IgD-negative memory B cell (primary cell): ENCODE data around the gene RTKN2. TPM values are rescaled to one million over a fixed set of nuclear protein-coding genes. Genes with fewer than 3 reads are reported as not detected.
A peak's percentile ranks its signal among the peaks of the same experiment; 100 is the strongest.

Experiments used
- H3K27ac Mint-ChIP-seq, 3 donors: one replicate each; pipeline ENCODE4 v1.8.0; 2020 to 2022; ENCODE audit warnings: mild to moderate bottlenecking in 3 of 3, mixed read lengths in 3 of 3, moderate library complexity in 1 of 3
- H3K27me3 Mint-ChIP-seq: one replicate; pipeline ENCODE4 v1.8.0; 2021; ENCODE audit warnings: mixed read lengths
- H3K36me3 Mint-ChIP-seq: one replicate; pipeline ENCODE4 v1.8.0; 2020; ENCODE audit warnings: mild to moderate bottlenecking, mixed read lengths
- H3K4me1 Mint-ChIP-seq, 3 donors: one replicate each; pipeline ENCODE4 v1.8.0; 2020 to 2022; ENCODE audit warnings: mixed read lengths in 3 of 3, mild to moderate bottlenecking in 1 of 3
- H3K4me3 Mint-ChIP-seq, 4 donors: one replicate each; pipeline ENCODE4 v1.8.0; 2020 to 2022; ENCODE audit warnings: mild to moderate bottlenecking in 4 of 4, mixed read lengths in 4 of 4, moderate library complexity in 3 of 4
- H3K9me3 Mint-ChIP-seq, 3 donors: one replicate each; pipeline ENCODE4 v1.8.0; 2020 to 2021; ENCODE audit warnings: mixed read lengths in 3 of 3, mild to moderate bottlenecking in 1 of 3
- polyA plus RNA-seq: library from polyadenylated mRNA; unstranded; fragments of 300-500 nt; fragmentation: Illumina TruSeq; gene quantifications from one replicate; pipeline ENCODE4 v1.2.3, GENCODE V29; 2021

Gene RTKN2
- polyA plus RNA-seq, 1 donor from 2014 or later: 0.05 TPM

GRCh38 chr10:62268027-62268398 lies 631 bp downstream of the RTKN2 start:
- peaks cover 2% of the 10 kb centered on the region for H3K36me3 Mint-ChIP-seq
- peaks cover 4 to 12% (median 10%) of the 10 kb centered on the region in 3 donors for H3K4me1 Mint-ChIP-seq
- peaks cover 23% of the 10 kb centered on the region for H3K27me3 Mint-ChIP-seq
- no peaks in the 10 kb centered on the region for H3K9me3 Mint-ChIP-seq
- no peak overlapping the region for H3K27ac Mint-ChIP-seq
- peak overlapping the region; percentile 35 to 92 (median 88) for H3K4me3 Mint-ChIP-seq

- H3K27ac Mint-ChIP-seq: no peak overlapping the region
- no peaks in the 10 kb centered on the region for H3K9me3 Mint-ChIP-seq
- peaks cover 23% of the 10 kb centered on the region for H3K27me3 Mint-ChIP-seq
- peaks cover 2% of the 10 kb centered on the region for H3K36me3 Mint-ChIP-seq
- peaks cover 4 to 12% (median 10%) of the 10 kb centered on the region in 3 donors for H3K4me1 Mint-ChIP-seq
- H3K4me3 Mint-ChIP-seq: peak overlapping the region in 1 of 4 donors; percentile 35
These were observed 2.0 kb downstream of the RTKN2 start for GRCh38 chr10:62266611-62267010.

- Mint-ChIP-seq H3K4me3 (peak overlapping the region in 1 of 4 donors; percentile 53), H3K36me3 (peaks cover 2% of the 10 kb centered on the region), H3K27me3 (peaks cover 23% of the 10 kb centered on the region), H3K4me1 (peaks cover 4 to 12% (median 10%) of the 10 kb centered on the region in 3 donors), H3K27ac (no peak overlapping the region), H3K9me3 (no peaks in the 10 kb centered on the region)
These were observed 2.5 kb downstream of the RTKN2 start for GRCh38 chr10:62266147-62266546.

GRCh38 chr10:62264702-62265436 lies 3.8 kb downstream of the RTKN2 start:
- peak overlapping the region in 1 of 4 donors; percentile 48 for H3K4me3 Mint-ChIP-seq
- H3K9me3 Mint-ChIP-seq: no peaks in the 10 kb centered on the region
- H3K36me3 Mint-ChIP-seq: peaks cover 2% of the 10 kb centered on the region
- H3K27me3 Mint-ChIP-seq: peaks cover 20% of the 10 kb centered on the region
- H3K27ac Mint-ChIP-seq: no peak overlapping the region
- peaks cover 4 to 12% (median 10%) of the 10 kb centered on the region in 3 donors for H3K4me1 Mint-ChIP-seq

GRCh38 chr10:62264126-62264525 lies 4.5 kb downstream of the RTKN2 start:
- Mint-ChIP-seq H3K4me1 (peaks cover 3 to 9% (median 6%) of the 10 kb centered on the region in 3 donors), H3K36me3 (peaks cover 1% of the 10 kb centered on the region), H3K9me3 (no peaks in the 10 kb centered on the region), H3K27ac (no peak overlapping the region), H3K27me3 (peaks cover 14% of the 10 kb centered on the region), H3K4me3 (no peak overlapping the region)

- Mint-ChIP-seq H3K4me1 (peaks cover 0 to 5% (median 0%) of the 10 kb centered on the region in 3 donors), H3K9me3 (no peaks in the 10 kb centered on the region), H3K27ac (no peak overlapping the region), H3K36me3 (no peaks in the 10 kb centered on the region), H3K4me3 (no peak overlapping the region), H3K27me3 (no peaks in the 10 kb centered on the region)
These were observed 7.0 kb downstream of the RTKN2 start for GRCh38 chr10:62261666-62262065.

GRCh38 chr10:62259998-62260397 lies 8.6 kb downstream of the RTKN2 start:
- H3K27me3 Mint-ChIP-seq: no peaks in the 10 kb centered on the region
- no peak overlapping the region for H3K4me3 Mint-ChIP-seq
- H3K4me1 Mint-ChIP-seq: peaks cover 0 to 4% (median 0%) of the 10 kb centered on the region in 3 donors
- no peak overlapping the region for H3K27ac Mint-ChIP-seq
- no peaks in the 10 kb centered on the region for H3K9me3 Mint-ChIP-seq
- H3K36me3 Mint-ChIP-seq: no peaks in the 10 kb centered on the region

- Mint-ChIP-seq H3K9me3 (no peaks in the 10 kb centered on the region), H3K27ac (no peak overlapping the region), H3K36me3 (no peaks in the 10 kb centered on the region), H3K27me3 (no peaks in the 10 kb centered on the region), H3K4me1 (no peaks in the 10 kb centered on the region), H3K4me3 (no peak overlapping the region)
These were observed 9.2 kb downstream of the RTKN2 start for GRCh38 chr10:62259456-62259855.

- Mint-ChIP-seq H3K4me3 (no peak overlapping the region), H3K27ac (no peak overlapping the region), H3K4me1 (no peaks in the 10 kb centered on the region), H3K9me3 (no peaks in the 10 kb centered on the region), H3K36me3 (no peaks in the 10 kb centered on the region), H3K27me3 (no peaks in the 10 kb centered on the region)
These were observed 9.7 kb downstream of the RTKN2 start for GRCh38 chr10:62258926-62259325.

GRCh38 chr10:62253704-62254103 lies 14.9 kb downstream of the RTKN2 start:
- H3K27ac Mint-ChIP-seq: no peak overlapping the region
- H3K4me3 Mint-ChIP-seq: no peak overlapping the region
- H3K4me1 Mint-ChIP-seq: no peaks in the 10 kb centered on the region
- H3K27me3 Mint-ChIP-seq: no peaks in the 10 kb centered on the region
- no peaks in the 10 kb centered on the region for H3K36me3 Mint-ChIP-seq
- no peaks in the 10 kb centered on the region for H3K9me3 Mint-ChIP-seq

GRCh38 chr10:62252051-62252450 lies 16.6 kb downstream of the RTKN2 start:
- Mint-ChIP-seq H3K27me3 (no peaks in the 10 kb centered on the region), H3K36me3 (no peaks in the 10 kb centered on the region), H3K9me3 (no peaks in the 10 kb centered on the region), H3K4me3 (no peak overlapping the region), H3K27ac (no peak overlapping the region), H3K4me1 (no peaks in the 10 kb centered on the region)

GRCh38 chr10:62250594-62251198 lies 17.9 kb downstream of the RTKN2 start:
- Mint-ChIP-seq H3K9me3 (no peaks in the 10 kb centered on the region), H3K4me3 (no peak overlapping the region), H3K4me1 (no peaks in the 10 kb centered on the region), H3K27me3 (no peaks in the 10 kb centered on the region), H3K36me3 (no peaks in the 10 kb centered on the region), H3K27ac (no peak overlapping the region)

- Mint-ChIP-seq H3K9me3 (no peaks in the 10 kb centered on the region), H3K36me3 (no peaks in the 10 kb centered on the region), H3K27ac (no peak overlapping the region), H3K27me3 (no peaks in the 10 kb centered on the region), H3K4me3 (no peak overlapping the region), H3K4me1 (peaks cover 2 to 4% (median 3%) of the 10 kb centered on the region in 3 donors)
These were observed 18.7 kb downstream of the RTKN2 start for GRCh38 chr10:62249957-62250356.

- no peak overlapping the region for H3K4me3 Mint-ChIP-seq
- H3K4me1 Mint-ChIP-seq: peaks cover 16 to 17% (median 17%) of the 10 kb centered on the region in 3 donors
- no peaks in the 10 kb centered on the region for H3K36me3 Mint-ChIP-seq
- H3K27me3 Mint-ChIP-seq: no peaks in the 10 kb centered on the region
- no peak overlapping the region for H3K27ac Mint-ChIP-seq
- no peaks in the 10 kb centered on the region for H3K9me3 Mint-ChIP-seq
These were observed 20.2 kb downstream of the RTKN2 start for GRCh38 chr10:62248465-62248864.

- Mint-ChIP-seq H3K9me3 (no peaks in the 10 kb centered on the region), H3K36me3 (no peaks in the 10 kb centered on the region), H3K27me3 (no peaks in the 10 kb centered on the region), H3K4me1 (peaks cover 26 to 30% (median 27%) of the 10 kb centered on the region in 3 donors), H3K4me3 (peak overlapping the region in 3 of 4 donors; percentile 3 to 43 (median 33)), H3K27ac (peak overlapping the region in 2 of 3 donors; percentile 54 to 65)
These were observed 23.7 kb downstream of the RTKN2 start for GRCh38 chr10:62244785-62245467.
